PC-3 (cell line): ENCODE data around the gene DHX34.

Experiments used
- EZH2 ChIP-seq: fragments of 300-600 bp; sonication (generic); IDR thresholded peaks from one replicate; pipeline ENCODE4 v1.6.1; 2017; ENCODE audit warnings: antibody characterized with exemption, mild to moderate bottlenecking, low read length; ENCODE audit not compliant: unreplicated experiment
- EZH2phosphoT487 ChIP-seq: fragments of 300-600 bp; sonication (generic); IDR thresholded peaks from 2 replicates; pipeline ENCODE4 v1.6.1; 2018; ENCODE audit warnings: mild to moderate bottlenecking, antibody characterized with exemption, low read length, borderline replicate concordance
- TF ChIP-seq, protein P1 (sequence below): fragments of 300-600 bp; sonication (generic); conservative IDR thresholded peaks from 2 replicates; pipeline ENCODE4 v1.5.1; 2017; ENCODE audit warnings: antibody characterized with exemption, low read depth, mild to moderate bottlenecking, low read length

DNA sequence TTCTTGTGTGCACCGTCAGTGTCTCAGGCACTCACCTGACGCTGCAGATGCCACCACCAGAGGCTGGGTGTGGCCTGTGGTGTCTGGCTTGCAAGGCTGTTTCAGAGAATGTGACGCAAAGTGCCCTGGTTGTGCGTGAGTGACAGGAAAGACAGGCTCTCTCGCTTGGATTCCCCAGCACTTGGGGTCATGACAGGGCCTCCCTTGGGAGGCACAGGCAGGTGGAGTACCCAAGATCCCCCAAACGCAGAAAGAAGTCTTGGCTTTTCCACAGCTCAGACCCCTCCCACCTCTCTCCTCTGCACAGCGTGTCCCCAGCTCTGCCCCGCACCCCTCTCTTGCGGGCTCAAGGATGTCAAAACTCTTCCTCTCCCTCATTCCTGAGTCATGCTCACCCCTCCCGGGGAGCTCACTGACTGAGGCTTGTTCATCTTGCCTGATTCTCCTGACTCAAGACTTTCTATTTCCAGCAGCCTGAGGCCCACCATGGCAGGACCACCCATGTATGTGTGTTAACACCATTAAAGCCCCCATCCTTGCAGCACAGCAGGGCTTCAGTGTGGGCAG lies 21.0 kb downstream of the DHX34 start:
- TF ChIP-seq, protein P1, sequence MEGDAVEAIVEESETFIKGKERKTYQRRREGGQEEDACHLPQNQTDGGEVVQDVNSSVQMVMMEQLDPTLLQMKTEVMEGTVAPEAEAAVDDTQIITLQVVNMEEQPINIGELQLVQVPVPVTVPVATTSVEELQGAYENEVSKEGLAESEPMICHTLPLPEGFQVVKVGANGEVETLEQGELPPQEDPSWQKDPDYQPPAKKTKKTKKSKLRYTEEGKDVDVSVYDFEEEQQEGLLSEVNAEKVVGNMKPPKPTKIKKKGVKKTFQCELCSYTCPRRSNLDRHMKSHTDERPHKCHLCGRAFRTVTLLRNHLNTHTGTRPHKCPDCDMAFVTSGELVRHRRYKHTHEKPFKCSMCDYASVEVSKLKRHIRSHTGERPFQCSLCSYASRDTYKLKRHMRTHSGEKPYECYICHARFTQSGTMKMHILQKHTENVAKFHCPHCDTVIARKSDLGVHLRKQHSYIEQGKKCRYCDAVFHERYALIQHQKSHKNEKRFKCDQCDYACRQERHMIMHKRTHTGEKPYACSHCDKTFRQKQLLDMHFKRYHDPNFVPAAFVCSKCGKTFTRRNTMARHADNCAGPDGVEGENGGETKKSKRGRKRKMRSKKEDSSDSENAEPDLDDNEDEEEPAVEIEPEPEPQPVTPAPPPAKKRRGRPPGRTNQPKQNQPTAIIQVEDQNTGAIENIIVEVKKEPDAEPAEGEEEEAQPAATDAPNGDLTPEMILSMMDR, result no peak
- TF ChIP-seq EZH2phosphoT487, result no peak
- no peak for TF ChIP-seq EZH2
